ENCODE data around the gene ZNF285. TPM values are rescaled to one million over a fixed set of nuclear protein-coding genes. Genes with fewer than 3 reads are reported as not detected.
"Not testable (repeated sequence)": the region's sequence is repeated elsewhere in the genome, so short reads cannot be mapped to it uniquely, and the experiment has no call there.

Gene ZNF285
- 7.2 and 11.9 TPM in 2 replicates for polyA plus RNA-seq (2014; cell fraction: cytosol; rRNA removed)
- polyA plus RNA-seq (2014; cell fraction: nucleus; rRNA removed) = 8.8 and 10.4 TPM in 2 replicates

DNA sequence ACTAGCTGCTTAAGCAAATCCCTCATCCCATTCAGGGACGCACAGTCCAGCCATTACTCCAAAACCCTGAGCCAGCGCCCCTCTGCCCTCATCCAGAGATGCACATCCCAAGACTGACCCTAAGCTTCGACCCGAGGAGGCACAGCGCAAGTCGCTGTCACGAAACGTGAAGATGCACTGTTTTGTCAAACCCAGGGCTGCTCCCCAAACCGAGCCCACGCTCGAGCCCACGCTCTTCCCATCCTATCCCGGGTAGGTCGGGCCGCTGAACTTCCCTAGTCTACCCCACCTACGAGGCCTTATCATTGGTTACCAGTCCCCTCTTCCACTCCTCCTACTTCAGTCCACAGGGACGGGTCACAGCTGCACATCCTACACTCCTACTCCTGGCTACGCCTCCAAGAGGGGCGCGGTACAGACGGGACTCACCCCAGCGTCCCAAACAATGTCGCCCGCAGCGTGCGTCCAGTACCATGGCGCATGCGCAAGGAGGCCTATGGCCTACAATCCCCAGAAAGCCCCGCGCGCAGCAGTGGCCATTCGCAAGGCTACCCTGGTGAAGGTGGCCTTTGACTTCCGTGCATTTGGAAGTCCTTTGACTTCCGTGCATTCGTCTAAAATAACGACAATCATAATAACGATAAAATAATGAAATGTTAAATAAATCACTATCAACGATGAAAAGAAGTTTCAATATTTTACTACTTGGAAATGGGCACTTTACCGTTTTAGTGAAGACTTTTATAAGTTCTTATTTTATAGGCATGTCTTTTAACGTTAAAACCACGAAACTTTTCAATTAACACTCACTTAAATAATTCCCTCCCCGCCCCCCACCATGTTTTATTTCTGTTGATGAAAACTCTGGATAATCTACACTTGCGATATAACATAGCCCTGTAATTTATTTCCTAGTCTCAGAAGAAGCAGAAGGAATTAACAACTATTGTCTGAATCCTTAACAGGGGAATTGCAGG is at the start of gene ZNF285:
Gene ZNF285 (minus strand): TSS at position 470 of the 977 bp plus-strand sequence. CDS start 4,395 bp downstream, outside the sequence.
- DNase-seq (ENCODE audit: low spot score) = peak; percentile 96

DNA sequence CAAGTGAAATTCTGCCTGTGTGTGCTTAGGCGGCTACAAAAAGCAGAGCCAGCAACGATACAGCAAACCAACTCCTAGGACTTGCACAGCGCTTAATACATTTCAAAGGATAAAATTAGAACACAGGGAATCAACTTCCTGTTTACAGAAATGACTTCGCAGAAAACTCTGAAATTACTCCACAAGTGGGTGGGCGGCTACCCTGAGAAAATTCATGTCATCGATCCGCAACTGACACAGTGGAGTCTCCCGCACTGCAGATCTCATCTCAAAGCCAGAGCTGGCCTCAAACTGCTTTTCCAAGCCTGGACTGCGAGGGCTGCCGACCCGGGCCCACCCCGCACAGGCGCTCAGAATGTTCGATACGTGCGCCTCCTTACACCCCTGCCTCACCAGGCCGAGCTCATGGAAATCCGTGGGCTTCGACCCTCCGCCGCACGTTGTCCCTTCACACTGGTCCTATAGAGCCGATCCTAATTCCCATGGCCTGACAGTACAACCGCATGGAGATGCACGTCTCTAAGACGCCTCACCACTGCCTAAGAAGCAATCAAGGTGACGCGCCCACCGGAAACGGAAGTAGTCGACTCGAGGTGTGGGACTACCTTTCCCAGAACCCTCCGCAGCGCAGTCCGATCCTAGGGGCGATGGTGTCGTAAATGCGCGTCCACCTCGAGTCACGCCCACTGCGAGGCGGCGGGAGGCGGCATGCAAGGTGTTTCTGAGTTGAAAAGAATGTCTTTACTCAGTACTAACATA is 46.7 kb upstream of the ZNF285 start, which contains the start of gene ZNF229:
Gene ZNF229 (minus strand): TSS at position 557 of the 759 bp plus-strand sequence. CDS start 5,625 bp downstream, outside the sequence.
- peak; percentile 91 for DNase-seq (ENCODE audit: low spot score)

GRCh38 chr19:44438441-44438840 is 37.0 kb upstream of the ZNF285 start:
- no peak for DNase-seq (ENCODE audit: low spot score)

DNA sequence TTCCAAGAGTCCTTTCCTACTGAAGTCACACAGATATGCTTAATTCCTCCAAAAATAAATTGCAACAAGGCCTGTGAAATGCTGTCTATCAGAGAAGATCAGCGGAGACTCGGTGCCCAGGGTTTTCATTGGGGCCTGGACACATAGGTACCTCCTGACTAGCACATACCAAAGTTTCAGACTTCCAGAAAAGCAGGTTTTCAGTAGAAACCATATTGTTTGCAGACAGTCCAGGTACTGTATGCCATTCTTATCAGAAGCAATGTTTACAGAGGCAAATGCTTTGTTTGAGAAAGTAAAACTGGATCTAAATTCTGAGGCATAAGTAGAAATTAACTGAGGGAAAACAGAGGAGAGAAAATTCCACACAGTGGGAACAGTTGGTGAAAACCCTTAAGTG is 34.0 kb upstream of the ZNF285 start:
- no peak for DNase-seq (ENCODE audit: low spot score)

DNA sequence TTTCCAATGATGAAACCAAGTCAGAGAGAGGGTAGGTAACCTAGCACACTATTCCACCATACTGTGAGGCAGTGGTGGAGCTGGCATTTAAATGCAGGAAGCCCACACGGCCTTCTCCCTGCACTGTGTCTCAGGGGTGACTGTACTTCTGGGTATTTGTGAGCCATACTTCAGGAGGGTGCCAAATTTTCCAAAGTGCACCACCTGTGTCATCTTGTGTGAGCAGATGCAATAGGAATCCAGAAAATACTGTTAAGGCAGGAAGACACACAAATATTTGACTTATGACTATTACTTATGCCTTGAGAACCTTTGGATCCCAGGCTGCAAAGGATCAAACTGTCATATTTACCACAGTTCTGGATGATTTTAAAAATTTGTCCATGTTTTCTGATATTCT is 29.5 kb upstream of the ZNF285 start:
- no peak for DNase-seq (ENCODE audit: low spot score)

- not testable (repeated sequence) for DNase-seq (ENCODE audit: low spot score)
Observed at GRCh38 chr19:44415553-44415952, 14.1 kb upstream of the ZNF285 start.

GRCh38 chr19:44389268-44389667 is 12.1 kb downstream of the ZNF285 start:
- DNase-seq (ENCODE audit: low spot score) = not testable (repeated sequence)

DNA sequence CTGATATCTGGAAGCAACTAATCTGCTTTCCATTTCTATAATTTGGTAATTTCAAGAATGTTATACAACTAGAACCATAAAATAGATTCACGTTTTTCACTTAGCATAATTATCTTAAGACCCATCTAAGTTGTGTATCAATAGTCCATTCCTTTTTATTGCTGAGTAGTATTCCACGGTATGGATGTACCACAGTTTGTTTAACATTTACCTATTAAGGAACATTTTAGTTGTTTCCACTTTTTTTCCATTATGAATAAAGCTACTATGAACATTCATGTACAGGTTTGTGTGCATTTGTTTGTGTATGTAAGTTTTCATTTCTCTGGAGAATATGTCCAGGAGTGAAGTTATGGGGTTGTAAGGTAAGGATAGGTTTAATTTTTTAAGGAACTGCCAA is 26.6 kb downstream of the ZNF285 start:
- DNase-seq (ENCODE audit: low spot score) = no peak

DNA sequence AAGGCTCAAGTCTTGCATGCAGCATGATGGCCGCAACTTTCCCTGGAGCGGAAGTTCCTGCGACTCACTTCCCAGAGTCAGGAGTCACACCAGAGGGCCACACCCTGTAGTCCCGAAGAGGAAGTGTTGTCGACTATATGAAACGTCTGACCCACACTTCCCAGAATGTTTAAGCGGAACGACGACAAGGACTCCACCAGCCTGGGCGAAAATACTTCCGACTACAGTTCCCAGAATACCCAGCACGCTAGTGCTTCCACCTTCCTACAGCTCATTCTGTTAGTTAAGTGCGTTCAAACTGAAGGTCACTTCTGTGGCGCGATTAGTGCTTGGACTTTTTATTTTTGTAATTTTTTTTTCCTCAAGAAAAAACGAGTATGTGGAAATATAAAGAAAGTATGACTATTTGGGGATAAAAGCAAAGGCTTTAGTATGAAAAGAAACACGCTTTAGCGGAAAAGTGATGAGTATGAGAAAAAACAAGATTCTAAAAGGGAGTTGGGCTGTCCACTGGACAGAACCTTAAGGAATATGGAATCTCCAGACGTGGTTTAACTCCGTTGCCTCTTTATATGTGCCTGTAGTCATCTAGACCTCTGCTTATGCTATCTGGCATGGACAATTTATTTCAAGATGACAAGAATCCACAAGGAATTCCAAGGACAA is 29.5 kb downstream of the ZNF285 start:
- DNase-seq (ENCODE audit: low spot score) = no peak

- no peak for DNase-seq (ENCODE audit: low spot score)
Observed at GRCh38 chr19:44367024-44367423, 34.4 kb downstream of the ZNF285 start.

GRCh38 chr19:44356383-44357111 is 44.9 kb downstream of the ZNF285 start, which contains the start of gene ZNF112:
Gene ZNF112 (minus strand): TSS chr19:44356680. CDS start chr19:44340539, 16,141 bp downstream.
- DNase-seq (ENCODE audit: low spot score) = peak; percentile 94

GRCh38 chr19:44346556-44346955 is 54.9 kb downstream of the ZNF285 start:
- no peak for DNase-seq (ENCODE audit: low spot score)

GRCh38 chr19:44345959-44346358 is 55.4 kb downstream of the ZNF285 start:
- no peak for DNase-seq (ENCODE audit: low spot score)

GRCh38 chr19:44344255-44344654 is 57.2 kb downstream of the ZNF285 start:
- no peak for DNase-seq (ENCODE audit: low spot score)

GRCh38 chr19:44341794-44342193 is 59.6 kb downstream of the ZNF285 start:
- DNase-seq (ENCODE audit: low spot score) = no peak

DNA sequence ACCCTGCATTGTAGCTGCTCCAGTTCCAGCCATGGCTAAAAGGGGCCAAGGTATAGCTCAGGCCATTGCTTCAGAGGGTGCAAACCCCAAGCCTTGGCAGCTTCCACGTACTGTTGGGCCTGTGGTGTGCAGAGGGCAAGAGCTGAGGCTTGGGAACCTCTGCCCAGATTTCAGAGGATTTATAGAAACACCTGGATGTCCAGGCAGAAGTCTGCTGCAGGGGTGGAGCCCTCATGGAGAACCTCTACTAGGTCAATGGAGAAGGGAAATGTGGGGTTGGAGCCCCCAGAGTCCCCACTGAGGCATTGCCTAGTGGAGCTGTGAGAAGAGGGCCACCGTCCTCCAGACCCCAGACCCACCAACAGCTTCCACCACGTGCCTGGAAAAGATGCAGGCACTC is 66.8 kb downstream of the ZNF285 start:
- not testable (repeated sequence) for DNase-seq (ENCODE audit: low spot score)

Data from SK-N-DZ (cell line).